ENCODE data around the gene MCC.

GRCh38 chr5:113153512-113154097 is 334.6 kb downstream of the MCC start:
- TF ChIP-seq CTCF (IDR thresholded peaks at IDR 0.05), result no peak
- TF ChIP-seq POLR2A (IDR thresholded peaks at IDR 0.05), result no peak

Data from uterus (tissue), 2 donors.